ENCODE data around the gene SNRNP27.

Gene SNRNP27

GRCh38 chr2:69935011-69935410 is 41.3 kb downstream of the SNRNP27 start:
- H3K27me3 Mint-ChIP-seq (ENCODE audit: low read depth, poor library complexity) = no peaks in the 10 kb centered on the region
- H3K36me3 Mint-ChIP-seq (ENCODE audit: low read depth) = peaks cover 46% of the 10 kb centered on the region
- TF ChIP-seq CTCF (IDR thresholded peaks at IDR 0.05) = no peak
- DNase-seq = no peak
- H3K27ac Mint-ChIP-seq = no peak overlapping the region
- H3K9me3 Mint-ChIP-seq = no peaks in the 10 kb centered on the region
- no peak overlapping the region for H3K4me3 Mint-ChIP-seq
- peaks cover 40% of the 10 kb centered on the region for H3K4me1 Mint-ChIP-seq

GRCh38 chr2:69936906-69937305 is 43.1 kb downstream of the SNRNP27 start:
- Mint-ChIP-seq H3K4me3 (no peak overlapping the region), H3K4me1 (peaks cover 45% of the 10 kb centered on the region), H3K36me3 (ENCODE audit: low read depth) (peaks cover 52% of the 10 kb centered on the region), H3K27ac (peak overlapping the region; percentile 21), H3K9me3 (no peaks in the 10 kb centered on the region), H3K27me3 (ENCODE audit: low read depth, poor library complexity) (no peaks in the 10 kb centered on the region)
- no peak for TF ChIP-seq CTCF (IDR thresholded peaks at IDR 0.05)
- no peak for DNase-seq

GRCh38 chr2:69937968-69938367 is 44.2 kb downstream of the SNRNP27 start:
- no peaks in the 10 kb centered on the region for H3K27me3 Mint-ChIP-seq (ENCODE audit: low read depth, poor library complexity)
- peaks cover 40% of the 10 kb centered on the region for H3K4me1 Mint-ChIP-seq
- peak overlapping the region; percentile 60 for H3K27ac Mint-ChIP-seq
- DNase-seq = no peak
- peaks cover 52% of the 10 kb centered on the region for H3K36me3 Mint-ChIP-seq (ENCODE audit: low read depth)
- H3K9me3 Mint-ChIP-seq = no peaks in the 10 kb centered on the region
- no peak overlapping the region for H3K4me3 Mint-ChIP-seq
- TF ChIP-seq CTCF (IDR thresholded peaks at IDR 0.05) = no peak

GRCh38 chr2:69939722-69940121 is 46.0 kb downstream of the SNRNP27 start:
- no peaks in the 10 kb centered on the region for H3K9me3 Mint-ChIP-seq
- H3K27me3 Mint-ChIP-seq (ENCODE audit: low read depth, poor library complexity) = no peaks in the 10 kb centered on the region
- no peak for DNase-seq
- peaks cover 36% of the 10 kb centered on the region for H3K4me1 Mint-ChIP-seq
- peaks cover 57% of the 10 kb centered on the region for H3K36me3 Mint-ChIP-seq (ENCODE audit: low read depth)
- peak overlapping the region; percentile 46 for H3K27ac Mint-ChIP-seq
- no peak for TF ChIP-seq CTCF (IDR thresholded peaks at IDR 0.05)
- no peak overlapping the region for H3K4me3 Mint-ChIP-seq

- no peak for TF ChIP-seq CTCF (IDR thresholded peaks at IDR 0.05)
- Mint-ChIP-seq H3K9me3 (no peaks in the 10 kb centered on the region), H3K36me3 (ENCODE audit: low read depth) (peaks cover 53% of the 10 kb centered on the region), H3K4me1 (peaks cover 36% of the 10 kb centered on the region), H3K27me3 (ENCODE audit: low read depth, poor library complexity) (no peaks in the 10 kb centered on the region), H3K27ac (no peak overlapping the region), H3K4me3 (no peak overlapping the region)
- DNase-seq = no peak
These were observed 46.9 kb downstream of the SNRNP27 start for GRCh38 chr2:69940691-69941090.

GRCh38 chr2:69943000-69943842 is 49.5 kb downstream of the SNRNP27 start:
- H3K27me3 Mint-ChIP-seq (ENCODE audit: low read depth, poor library complexity) = no peaks in the 10 kb centered on the region
- H3K4me1 Mint-ChIP-seq = peaks cover 35% of the 10 kb centered on the region
- no peak overlapping the region for H3K27ac Mint-ChIP-seq
- no peak for TF ChIP-seq CTCF (IDR thresholded peaks at IDR 0.05)
- no peaks in the 10 kb centered on the region for H3K9me3 Mint-ChIP-seq
- no peak overlapping the region for H3K4me3 Mint-ChIP-seq
- no peak for DNase-seq
- H3K36me3 Mint-ChIP-seq (ENCODE audit: low read depth) = peaks cover 29% of the 10 kb centered on the region

Measured in nephron progenitor cell (in vitro differentiated cells).